ENCODE measurements around the gene RIOX2. TPM values are rescaled to one million over a fixed set of nuclear protein-coding genes. Genes with fewer than 3 reads are reported as not detected.

Gene RIOX2
- total and polyA plus RNA-seq, 2 of the 13 experiments (the other 11 are each of a cell fraction or from before 2014, with no cell fraction given): 19.9 to 43.3 TPM

GRCh38 chr3:97994328-97994945 is 22.2 kb upstream of the RIOX2 start (continued):
- no peak for TF ChIP-seq NR0B2 (CRISPR knock-in tag; IDR thresholded peaks at IDR 0.05)
- no peak for TF ChIP-seq ZNF441 (CRISPR knock-in tag; IDR thresholded peaks at IDR 0.05; ENCODE audit: borderline replicate concordance)
- TF ChIP-seq, protein P1, sequence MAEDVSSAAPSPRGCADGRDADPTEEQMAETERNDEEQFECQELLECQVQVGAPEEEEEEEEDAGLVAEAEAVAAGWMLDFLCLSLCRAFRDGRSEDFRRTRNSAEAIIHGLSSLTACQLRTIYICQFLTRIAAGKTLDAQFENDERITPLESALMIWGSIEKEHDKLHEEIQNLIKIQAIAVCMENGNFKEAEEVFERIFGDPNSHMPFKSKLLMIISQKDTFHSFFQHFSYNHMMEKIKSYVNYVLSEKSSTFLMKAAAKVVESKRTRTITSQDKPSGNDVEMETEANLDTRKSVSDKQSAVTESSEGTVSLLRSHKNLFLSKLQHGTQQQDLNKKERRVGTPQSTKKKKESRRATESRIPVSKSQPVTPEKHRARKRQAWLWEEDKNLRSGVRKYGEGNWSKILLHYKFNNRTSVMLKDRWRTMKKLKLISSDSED (CRISPR knock-in tag; IDR thresholded peaks at IDR 0.05): no peak
- TF ChIP-seq PPARG (CRISPR knock-in tag; conservative IDR thresholded peaks at IDR 0.05): peak; percentile 38; the same call in 1 of the 2 replicates
- no peak for TF ChIP-seq ZNF589 (CRISPR knock-in tag; conservative IDR thresholded peaks at IDR 0.05)
- no peak for TF ChIP-seq HOXA9 (CRISPR knock-in tag; IDR thresholded peaks at IDR 0.05; ENCODE audit: borderline replicate concordance)
- no peak for TF ChIP-seq MTA1 (CRISPR knock-in tag; IDR thresholded peaks at IDR 0.05; ENCODE audit: borderline replicate concordance)
- TF ChIP-seq DMAP1 (CRISPR knock-in tag; IDR thresholded peaks at IDR 0.05): no peak
- no peak for TF ChIP-seq ZNF597 (CRISPR knock-in tag; IDR thresholded peaks at IDR 0.05)
- TF ChIP-seq MIER3 (CRISPR knock-in tag; IDR thresholded peaks at IDR 0.05; ENCODE audit: borderline replicate concordance): no peak
- TF ChIP-seq HES4 (CRISPR knock-in tag; IDR thresholded peaks at IDR 0.05; ENCODE audit: borderline replicate concordance): no peak
- TF ChIP-seq SIN3A (IDR thresholded peaks at IDR 0.05; ENCODE audit: borderline replicate concordance, low read depth, low read length): no peak
- no peak for TF ChIP-seq CSRNP1 (CRISPR knock-in tag; IDR thresholded peaks at IDR 0.05)
- TF ChIP-seq POLR2A (IDR thresholded peaks at IDR 0.05; ENCODE audit: insufficient read depth in 1 of 2, low read depth in 2 of 2, low read length in 2 of 2): no peak
- TF ChIP-seq GATAD2A (CRISPR knock-in tag; IDR thresholded peaks at IDR 0.05): peak; percentile 70
- peak; percentile 34; the same call in 1 of the 2 replicates for TF ChIP-seq DPF2 (CRISPR knock-in tag; IDR thresholded peaks at IDR 0.05; ENCODE audit: borderline replicate concordance, low read depth)
- TF ChIP-seq THAP11 (CRISPR knock-in tag; IDR thresholded peaks at IDR 0.05): no peak
- TF ChIP-seq FOXA3 (CRISPR knock-in tag; IDR thresholded peaks at IDR 0.05): peak; percentile 57
- TF ChIP-seq ZFY (CRISPR knock-in tag; IDR thresholded peaks at IDR 0.05): no peak
- TF ChIP-seq MXI1 (IDR thresholded peaks at IDR 0.05; ENCODE audit: borderline replicate concordance, low read depth, low read length): no peak
- no peak for TF ChIP-seq ZNF496 (CRISPR knock-in tag; IDR thresholded peaks at IDR 0.05; ENCODE audit: insufficient replicate concordance)
- TF ChIP-seq ZNF639 (CRISPR knock-in tag; conservative IDR thresholded peaks at IDR 0.05): no peak
- no peak for TF ChIP-seq ARNT2 (CRISPR knock-in tag; IDR thresholded peaks at IDR 0.05; ENCODE audit: low read depth)
- 0 out of 2 replicates have a peak, but pooled peaks have one; percentile 15 for TF ChIP-seq POGZ (CRISPR knock-in tag; IDR thresholded peaks at IDR 0.05)
- TF ChIP-seq ZBTB1 (CRISPR knock-in tag; IDR thresholded peaks at IDR 0.05; ENCODE audit: borderline replicate concordance): no peak
- TF ChIP-seq NFIB (CRISPR knock-in tag; IDR thresholded peaks at IDR 0.05; ENCODE audit: borderline replicate concordance): no peak
- no peak for TF ChIP-seq CENPX (CRISPR knock-in tag; IDR thresholded peaks at IDR 0.05)

Data from HepG2 (cell line).